ENCODE data around the gene CYCS.

The CYCS gene

DNA sequence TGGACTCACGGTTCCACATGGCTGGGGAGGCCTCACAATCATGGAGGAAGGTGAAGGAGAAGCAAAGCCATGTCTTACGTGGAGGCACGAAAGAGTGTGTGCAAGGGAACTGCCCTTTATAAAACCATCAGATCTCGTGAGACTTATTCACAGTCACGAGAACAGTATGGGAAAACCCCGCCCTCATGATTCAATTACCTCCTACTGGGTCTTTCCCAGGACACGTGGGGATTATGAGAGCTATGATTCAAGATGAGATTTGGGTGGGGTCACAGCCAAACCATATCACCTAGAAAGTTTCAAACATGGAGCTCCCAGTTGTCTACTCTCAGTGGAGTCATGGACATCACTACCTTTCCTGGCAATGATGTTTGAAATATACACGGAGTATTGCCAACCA lies 49.6 kb downstream of the CYCS start:
- DNase-seq (ENCODE audit: extremely low read depth in 1 of 2, low read depth in 1 of 2) = no peak

DNA sequence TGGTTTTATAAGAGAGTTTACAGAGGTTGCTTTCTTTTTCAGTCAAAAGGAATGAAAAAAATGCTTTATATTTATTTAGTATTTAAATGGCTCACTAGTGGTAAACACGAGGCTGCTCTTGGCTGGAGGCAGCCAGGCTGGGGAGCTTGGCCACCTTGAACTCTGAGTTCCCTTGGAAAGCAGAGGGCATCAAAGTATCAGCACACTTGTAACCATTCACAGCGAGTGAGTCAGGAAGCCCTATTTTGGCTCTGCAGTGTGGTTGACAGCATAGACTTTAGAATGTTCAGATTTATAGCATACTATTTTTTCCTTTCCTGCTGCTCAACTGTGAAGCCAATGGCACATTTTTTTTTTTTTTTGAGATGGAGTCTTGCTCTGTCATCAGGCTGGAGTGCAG lies 51.6 kb downstream of the CYCS start:
- DNase-seq (ENCODE audit: extremely low read depth in 1 of 2, low read depth in 1 of 2) = no peak
